Lower leg skin (tissue), 4 donors: ENCODE measurements around the gene COL2A1. TPM values are rescaled to one million over a fixed set of nuclear protein-coding genes. Genes with fewer than 3 reads are reported as not detected.

ENCODE experiments used
- DNase-seq, 2 donors: peaks; one replicate each; pipeline ENCODE4 v3.0.0-alpha.2; 2019; ENCODE audit warnings: low spot score in 2 of 2
- H3K4me3 ChIP-seq: fragments of 200-600 bp; sonication (generic); 2 replicates; pipeline ENCODE4 v1.5.1; 2017; ENCODE audit warnings: mild to moderate bottlenecking, low read depth; ENCODE audit not compliant: poor library complexity, severe bottlenecking
- POLR2A ChIP-seq, 2 donors: fragments of 450-650 bp; IDR thresholded peaks; one replicate each; pipeline ENCODE4 v1.6.1; 2016 to 2017; ENCODE audit warnings: antibody characterized with exemption in 2 of 2, mild to moderate bottlenecking in 1 of 2, moderate library complexity in 1 of 2
- WGBS, 2 donors: methylation state at CpG; one replicate each; pipeline ENCODE4 v1.1.5; 2018; 5-methylcytosine and 5-hydroxymethylcytosine counted together
- intact Hi-C: fragments of 100-400 bp; cut with DNase I; formaldehyde crosslinking; loops from one replicate; pipeline ENCODE4 v1.15.0; 2023; ENCODE audit warnings: low total_unique reads
- total RNA-seq, 4 donors: library from RNA; depleted of rRNA; stranded (reverse); fragments of >200 nt; gene quantifications; one replicate each; pipeline ENCODE4 v1.1.0, GENCODE V29; 2016
- TF ChIP-seq, protein P1 (sequence below), 3 donors: fragments of 450-650 bp; IDR thresholded peaks; one replicate each; pipeline ENCODE4 v1.5.1; 2016; ENCODE audit warnings: antibody characterized with exemption in 3 of 3, mild to moderate bottlenecking in 3 of 3, moderate library complexity in 2 of 3

The COL2A1 gene
- total RNA-seq, 4 donors from 2014 or later = 0.07 to 0.26 TPM; not detected in 2

DNA sequence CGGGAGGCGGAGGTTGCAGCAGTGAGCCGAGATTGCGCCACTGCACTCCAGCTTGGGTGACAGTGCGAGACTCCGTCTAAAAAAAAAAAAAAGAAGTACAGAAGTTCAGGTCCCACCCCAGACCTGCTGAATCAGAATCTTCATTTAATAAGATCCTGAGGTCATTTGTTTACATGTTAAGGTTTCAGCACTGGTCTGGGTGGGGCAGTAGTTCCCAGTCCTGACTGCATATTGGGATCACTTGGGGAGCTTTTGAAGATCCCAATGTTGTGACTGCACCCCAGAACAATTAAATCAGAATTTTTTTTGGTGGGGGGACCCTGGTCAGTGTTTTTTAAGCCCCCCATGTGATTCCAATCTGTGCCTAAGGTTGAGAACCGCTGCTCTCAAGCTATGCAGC, 11.7 kb upstream of the COL2A1 start:
- no peak for TF ChIP-seq POLR2A (IDR thresholded peaks at IDR 0.05)
- TF ChIP-seq, protein P1, sequence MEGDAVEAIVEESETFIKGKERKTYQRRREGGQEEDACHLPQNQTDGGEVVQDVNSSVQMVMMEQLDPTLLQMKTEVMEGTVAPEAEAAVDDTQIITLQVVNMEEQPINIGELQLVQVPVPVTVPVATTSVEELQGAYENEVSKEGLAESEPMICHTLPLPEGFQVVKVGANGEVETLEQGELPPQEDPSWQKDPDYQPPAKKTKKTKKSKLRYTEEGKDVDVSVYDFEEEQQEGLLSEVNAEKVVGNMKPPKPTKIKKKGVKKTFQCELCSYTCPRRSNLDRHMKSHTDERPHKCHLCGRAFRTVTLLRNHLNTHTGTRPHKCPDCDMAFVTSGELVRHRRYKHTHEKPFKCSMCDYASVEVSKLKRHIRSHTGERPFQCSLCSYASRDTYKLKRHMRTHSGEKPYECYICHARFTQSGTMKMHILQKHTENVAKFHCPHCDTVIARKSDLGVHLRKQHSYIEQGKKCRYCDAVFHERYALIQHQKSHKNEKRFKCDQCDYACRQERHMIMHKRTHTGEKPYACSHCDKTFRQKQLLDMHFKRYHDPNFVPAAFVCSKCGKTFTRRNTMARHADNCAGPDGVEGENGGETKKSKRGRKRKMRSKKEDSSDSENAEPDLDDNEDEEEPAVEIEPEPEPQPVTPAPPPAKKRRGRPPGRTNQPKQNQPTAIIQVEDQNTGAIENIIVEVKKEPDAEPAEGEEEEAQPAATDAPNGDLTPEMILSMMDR (IDR thresholded peaks at IDR 0.05) = no peak
- 87 to 92% methylated on average over 7 of the region's 7 CpGs for WGBS, 2 donors
- no peak overlapping the region for H3K4me3 ChIP-seq
- intact Hi-C loops = no loop called here
- no peak for DNase-seq

DNA sequence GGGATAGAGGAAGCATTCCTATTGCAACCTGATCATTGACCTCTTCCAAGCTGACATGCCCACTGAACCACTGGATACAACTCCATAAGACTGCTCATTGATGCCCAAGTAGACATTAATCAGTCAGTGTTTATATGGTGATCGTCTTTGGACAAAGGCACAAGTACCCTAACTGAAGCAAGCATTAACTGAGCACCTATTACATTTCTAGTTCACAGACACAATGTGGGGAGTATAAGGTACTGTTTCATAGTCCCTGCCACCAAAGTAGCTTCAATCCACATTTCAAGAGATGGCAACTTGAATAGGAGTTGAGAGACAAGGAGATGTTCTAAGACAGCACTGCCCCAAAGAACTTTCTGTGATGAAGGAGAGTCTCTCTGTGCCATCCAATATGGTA, 10.9 kb upstream of the COL2A1 start:
- DNase-seq = no peak
- WGBS, 2 donors = 56 to 82% methylated on average over 1 of the region's 1 CpG
- intact Hi-C loops = no loop called here
- no peak overlapping the region for H3K4me3 ChIP-seq
- TF ChIP-seq POLR2A (IDR thresholded peaks at IDR 0.05) = no peak

DNA sequence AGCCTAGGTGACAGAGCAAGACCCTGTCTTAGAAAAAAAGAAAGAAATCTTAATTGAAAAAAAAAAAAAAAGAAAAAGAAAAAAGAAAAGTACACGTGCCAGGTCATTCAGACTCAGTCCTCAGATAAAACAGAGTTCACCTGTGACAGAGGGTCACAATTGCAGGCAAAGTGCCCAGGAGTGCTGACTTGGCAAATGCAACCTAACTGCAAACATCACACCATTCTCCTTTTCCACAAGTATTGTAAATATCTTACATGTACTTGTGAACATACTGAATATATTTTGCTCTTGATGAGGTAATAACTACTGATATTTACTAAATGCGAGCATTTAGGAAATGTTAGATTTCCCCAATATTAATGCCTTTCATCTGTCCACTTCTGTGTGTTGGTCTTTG, 9.0 kb upstream of the COL2A1 start:
- intact Hi-C loops = no loop called here
- 55 to 75% methylated on average over 2 of the region's 2 CpGs for WGBS, 2 donors
- H3K4me3 ChIP-seq = no peak overlapping the region
- TF ChIP-seq, protein P1 (IDR thresholded peaks at IDR 0.05) = no peak
- TF ChIP-seq POLR2A (IDR thresholded peaks at IDR 0.05) = no peak
- no peak for DNase-seq

DNA sequence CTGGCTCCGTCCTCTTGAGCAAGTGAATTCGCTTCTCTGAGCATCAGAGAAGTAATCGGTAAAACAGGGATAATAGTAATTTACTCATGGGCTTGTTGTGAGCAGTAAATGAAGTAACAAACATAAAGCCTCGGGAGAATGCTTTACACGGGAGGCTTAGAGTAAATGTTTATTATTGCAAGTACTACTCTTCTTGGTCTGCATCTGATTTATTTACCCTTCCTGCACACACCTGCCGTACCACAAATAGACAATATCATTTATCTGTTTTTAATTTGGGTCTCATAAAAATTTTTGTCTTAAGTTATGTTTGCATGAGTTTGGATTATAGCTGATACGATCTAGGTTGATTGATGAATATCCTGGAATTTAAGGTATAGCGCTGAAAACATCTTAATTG, 7.8 kb upstream of the COL2A1 start:
- no peak overlapping the region for H3K4me3 ChIP-seq
- intact Hi-C loops = no loop called here
- 70 to 71% methylated on average over 8 of the region's 8 CpGs for WGBS, 2 donors
- no peak for TF ChIP-seq POLR2A (IDR thresholded peaks at IDR 0.05)
- TF ChIP-seq, protein P1 (IDR thresholded peaks at IDR 0.05) = no peak
- no peak for DNase-seq

DNA sequence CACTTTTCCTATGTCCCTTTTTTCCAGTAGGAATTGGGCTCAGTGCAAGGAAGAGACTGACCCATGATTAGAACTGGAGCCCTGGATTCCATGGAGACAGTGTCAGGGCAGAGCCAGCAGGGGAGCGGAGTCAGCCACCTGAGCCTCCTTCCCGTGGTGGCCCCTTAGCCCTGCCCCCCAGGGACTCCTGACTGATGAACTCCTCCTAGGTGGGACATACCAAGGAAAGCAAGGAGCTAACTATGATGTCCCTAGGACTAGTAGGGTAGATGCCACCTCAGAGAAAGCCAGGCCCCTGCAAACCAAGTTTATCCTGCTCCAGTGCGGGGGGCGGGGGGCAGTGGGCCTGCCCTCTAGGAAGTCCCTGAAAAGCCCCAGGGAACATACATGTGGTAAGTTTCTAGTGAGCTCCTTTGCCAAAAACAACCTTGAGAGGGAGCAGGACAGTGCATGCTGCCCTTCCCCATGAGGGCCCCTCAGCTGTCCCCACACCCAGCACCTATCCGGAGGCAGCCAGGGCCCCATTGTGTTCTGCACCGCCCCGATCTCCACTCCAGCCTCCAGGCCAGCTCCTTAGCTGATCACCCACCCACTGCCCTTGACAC, 6.2 kb upstream of the COL2A1 start:
- TF ChIP-seq POLR2A (IDR thresholded peaks at IDR 0.05) = no peak
- TF ChIP-seq, protein P1 (IDR thresholded peaks at IDR 0.05) = no peak
- no peak for DNase-seq
- H3K4me3 ChIP-seq = no peak overlapping the region
- intact Hi-C loops = no loop called here
- WGBS, 2 donors = 74 to 75% methylated on average over 7 of the region's 7 CpGs

DNA sequence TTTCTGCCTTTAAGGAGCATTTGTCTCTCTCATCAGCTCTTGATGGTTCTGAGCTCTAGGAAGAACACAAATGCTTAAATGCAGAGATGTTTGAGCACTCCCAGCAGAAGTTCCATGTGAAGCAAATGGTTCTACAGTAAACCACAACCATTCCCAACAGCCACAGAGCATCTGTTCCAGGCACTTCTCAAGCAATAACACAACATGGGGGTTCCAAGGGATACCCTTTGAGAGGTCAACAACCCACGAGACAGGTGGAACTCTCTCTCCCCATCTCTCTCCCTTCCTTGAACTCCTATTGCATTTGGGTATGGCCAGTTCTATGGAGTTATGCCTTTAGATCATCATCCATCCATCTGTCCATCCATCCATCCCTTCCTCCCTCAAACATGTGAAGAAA, 5.2 kb upstream of the COL2A1 start:
- TF ChIP-seq POLR2A (IDR thresholded peaks at IDR 0.05) = no peak
- intact Hi-C loops = no loop called here

DNA sequence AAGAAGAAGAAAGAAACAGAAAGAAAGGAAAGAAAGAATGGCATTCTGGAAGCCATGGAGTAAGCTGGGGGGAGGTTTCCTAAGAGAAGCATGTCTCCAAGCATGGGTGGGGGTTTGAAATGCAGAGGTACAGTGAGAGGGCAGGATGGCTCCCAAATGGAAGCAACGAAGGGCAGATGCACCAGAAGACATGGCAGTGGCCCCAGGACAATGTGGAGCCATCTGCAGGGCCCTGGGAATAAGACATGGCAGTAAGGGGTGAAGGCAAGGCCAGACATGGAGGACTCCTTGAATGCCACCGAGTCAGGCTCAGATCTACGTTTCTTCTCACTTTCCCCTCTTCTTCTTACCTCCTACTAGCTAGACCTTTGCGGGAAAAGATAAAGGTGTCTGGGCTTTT, 4.7 kb upstream of the COL2A1 start:
- H3K4me3 ChIP-seq = no peak overlapping the region
- no peak for DNase-seq
- TF ChIP-seq, protein P1 (IDR thresholded peaks at IDR 0.05) = no peak
- TF ChIP-seq POLR2A (IDR thresholded peaks at IDR 0.05) = no peak
- intact Hi-C loops = no loop called here
- WGBS, 2 donors = 79 to 85% methylated on average over 4 of the region's 4 CpGs

More for the DNA sequence above, 5.2 kb upstream of the COL2A1 start:
- no peak overlapping the region for H3K4me3 ChIP-seq
- no peak for DNase-seq
- 74 to 88% methylated on average over 1 of the region's 1 CpG for WGBS, 2 donors
